ENCODE results near the gene BPIFB1. TPM values are rescaled to one million over a fixed set of nuclear protein-coding genes. Genes with fewer than 3 reads are reported as not detected.

BPIFB1 gene
- total and polyA plus RNA-seq, 4 donors: 0.13 to 0.36 (median 0.28) TPM; not detected in 1

DNA sequence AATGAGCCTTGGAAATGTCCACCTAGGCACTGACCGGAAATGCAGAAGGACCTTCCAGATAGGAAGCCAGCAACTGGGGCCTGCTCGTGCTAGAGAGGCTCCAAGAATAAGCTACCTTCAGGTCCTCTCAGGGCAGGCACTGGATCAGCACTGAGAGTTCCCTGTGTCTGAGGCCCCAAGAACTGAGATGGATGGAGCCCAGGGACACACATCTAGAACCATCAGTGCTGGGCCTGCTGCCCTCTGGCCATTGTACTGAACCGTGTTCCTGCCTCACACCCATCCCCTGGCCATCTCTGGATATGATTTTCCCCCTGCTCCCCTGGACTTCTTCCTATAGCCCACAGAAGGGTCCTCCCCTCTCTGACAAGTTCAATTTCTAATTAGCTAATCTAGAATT, 36.9 kb upstream of the BPIFB1 start:
- H3K27ac ChIP-seq (ENCODE audit: low read depth, low read length): no peak overlapping the region
- H3K4me3 ChIP-seq (ENCODE audit: low read depth, low read length): no peak overlapping the region
- H3K4me1 ChIP-seq (ENCODE audit: control insufficient read depth, insufficient read depth, low read length): no peaks in the 10 kb centered on the region
- no peaks in the 10 kb centered on the region for H3K9me3 ChIP-seq (ENCODE audit: control insufficient read depth, insufficient read depth, low read length)
- no peaks in the 10 kb centered on the region for H3K36me3 ChIP-seq (ENCODE audit: control insufficient read depth, insufficient read depth, low read length)
- no peak for DNase-seq (ENCODE audit: low read depth in 4 of 6, low spot score in 6 of 6)
- H3K27me3 ChIP-seq (ENCODE audit: control insufficient read depth, insufficient read depth, low read length): no peaks in the 10 kb centered on the region
- 85% methylated on average over 3 of the region's 3 CpGs for WGBS (ENCODE audit: insufficient coverage)

DNA sequence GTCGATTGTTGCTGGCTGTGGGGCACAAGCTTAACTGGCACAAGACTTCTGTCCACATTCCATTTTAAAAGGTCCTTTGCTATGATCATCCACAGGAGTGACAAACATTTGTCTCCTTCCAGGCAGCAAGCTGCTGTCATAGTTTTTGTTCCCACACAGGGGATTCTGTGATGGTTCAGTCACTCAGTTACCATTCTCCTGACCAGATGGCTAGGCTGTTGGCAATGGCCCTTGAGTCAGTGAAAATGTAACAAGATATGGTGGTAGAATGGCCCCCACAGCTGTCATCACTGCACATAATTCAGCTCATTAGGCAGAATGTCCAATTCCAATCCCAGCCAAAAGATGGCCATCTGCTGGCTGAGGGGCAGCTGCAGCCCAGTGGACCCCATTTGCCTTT, 33.6 kb upstream of the BPIFB1 start:
- H3K4me3 ChIP-seq (ENCODE audit: low read depth, low read length): no peak overlapping the region
- no peak overlapping the region for H3K27ac ChIP-seq (ENCODE audit: low read depth, low read length)
- no peaks in the 10 kb centered on the region for H3K27me3 ChIP-seq (ENCODE audit: control insufficient read depth, insufficient read depth, low read length)
- H3K9me3 ChIP-seq (ENCODE audit: control insufficient read depth, insufficient read depth, low read length): no peaks in the 10 kb centered on the region
- no peaks in the 10 kb centered on the region for H3K4me1 ChIP-seq (ENCODE audit: control insufficient read depth, insufficient read depth, low read length)
- no peaks in the 10 kb centered on the region for H3K36me3 ChIP-seq (ENCODE audit: control insufficient read depth, insufficient read depth, low read length)
- peak in 3 of 6 donors; percentile 18 to 79 (median 19) for DNase-seq (ENCODE audit: low read depth in 4 of 6, low spot score in 6 of 6)
- WGBS (ENCODE audit: insufficient coverage): 90% methylated on average over 1 of the region's 1 CpG

DNA sequence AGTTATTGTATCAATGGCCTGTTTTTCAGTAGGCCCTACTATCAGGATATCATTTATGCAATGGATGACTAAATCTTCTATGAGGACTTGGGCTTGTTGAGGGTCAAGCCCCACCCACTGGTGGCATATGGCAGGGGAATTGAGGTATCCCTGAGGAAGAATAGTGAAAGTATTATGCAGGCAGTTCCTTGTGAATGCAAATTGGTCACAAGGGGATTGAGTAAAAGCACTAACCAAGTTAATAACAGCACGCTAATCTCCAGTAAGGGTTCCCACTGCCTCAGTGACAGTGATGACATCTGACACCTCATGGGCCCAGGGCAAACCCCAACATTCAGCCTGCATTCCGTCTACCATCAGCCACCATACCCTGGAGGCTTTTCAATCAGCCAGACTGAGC, 32.3 kb upstream of the BPIFB1 start:
- no peaks in the 10 kb centered on the region for H3K4me1 ChIP-seq (ENCODE audit: control insufficient read depth, insufficient read depth, low read length)
- WGBS (ENCODE audit: insufficient coverage): 83% methylated on average over 1 of the region's 2 CpGs
- no peak overlapping the region for H3K4me3 ChIP-seq (ENCODE audit: low read depth, low read length)
- H3K27me3 ChIP-seq (ENCODE audit: control insufficient read depth, insufficient read depth, low read length): no peaks in the 10 kb centered on the region
- no peak overlapping the region for H3K27ac ChIP-seq (ENCODE audit: low read depth, low read length)
- H3K9me3 ChIP-seq (ENCODE audit: control insufficient read depth, insufficient read depth, low read length): no peaks in the 10 kb centered on the region
- H3K36me3 ChIP-seq (ENCODE audit: control insufficient read depth, insufficient read depth, low read length): no peaks in the 10 kb centered on the region
- DNase-seq (ENCODE audit: low read depth in 4 of 6, low spot score in 6 of 6): peak in 1 of 6 donors; percentile 34

DNA sequence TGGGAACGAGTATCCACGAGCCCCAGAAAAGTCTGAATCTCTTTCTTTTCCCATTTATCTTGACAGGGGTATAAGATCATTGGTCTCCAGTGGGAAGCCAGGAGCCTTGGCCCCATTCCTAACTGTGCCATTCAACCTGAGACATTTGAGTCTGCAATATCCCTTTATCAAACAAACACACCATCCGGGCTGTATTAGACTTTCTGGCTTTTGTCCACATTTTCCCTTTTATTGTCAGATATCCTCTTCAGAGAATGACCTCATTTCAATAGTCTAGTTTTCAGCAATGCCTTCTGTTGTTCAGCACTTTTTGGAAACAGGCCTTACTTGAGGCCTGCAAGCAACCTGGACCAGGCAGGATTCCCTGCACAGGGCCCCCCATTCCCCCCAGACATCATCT, 31.5 kb upstream of the BPIFB1 start:
- peak in 1 of 6 donors; percentile 33 for DNase-seq (ENCODE audit: low read depth in 4 of 6, low spot score in 6 of 6)
- Histone ChIP-seq H3K27me3 (ENCODE audit: control insufficient read depth, insufficient read depth, low read length) (no peaks in the 10 kb centered on the region), H3K36me3 (ENCODE audit: control insufficient read depth, insufficient read depth, low read length) (no peaks in the 10 kb centered on the region), H3K4me1 (ENCODE audit: control insufficient read depth, insufficient read depth, low read length) (no peaks in the 10 kb centered on the region), H3K9me3 (ENCODE audit: control insufficient read depth, insufficient read depth, low read length) (no peaks in the 10 kb centered on the region), H3K27ac (ENCODE audit: low read depth, low read length) (no peak overlapping the region), H3K4me3 (ENCODE audit: low read depth, low read length) (no peak overlapping the region)
- 67% methylated on average over 1 of the region's 3 CpGs for WGBS (ENCODE audit: insufficient coverage)

DNA sequence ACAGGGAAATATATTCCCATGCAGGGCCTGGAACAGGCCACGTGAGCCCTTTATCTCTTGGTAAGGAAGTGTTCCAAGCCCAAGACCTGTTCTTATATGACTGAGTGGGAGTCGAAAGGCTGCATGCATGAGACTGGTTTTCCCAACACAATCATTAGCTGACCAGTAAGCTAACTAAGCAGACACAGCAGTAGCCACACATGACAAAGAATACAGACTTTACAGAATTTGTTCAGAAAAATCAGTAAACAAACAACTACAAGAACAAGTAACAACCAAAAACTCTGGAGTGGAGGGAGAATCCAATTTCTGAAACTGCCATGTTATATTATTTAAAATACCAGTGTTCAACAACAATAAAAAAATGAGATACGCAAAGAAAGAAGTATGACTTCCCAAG, 30.6 kb upstream of the BPIFB1 start:
- Histone ChIP-seq H3K4me3 (ENCODE audit: low read depth, low read length) (no peak overlapping the region), H3K4me1 (ENCODE audit: control insufficient read depth, insufficient read depth, low read length) (no peaks in the 10 kb centered on the region), H3K27me3 (ENCODE audit: control insufficient read depth, insufficient read depth, low read length) (no peaks in the 10 kb centered on the region), H3K9me3 (ENCODE audit: control insufficient read depth, insufficient read depth, low read length) (no peaks in the 10 kb centered on the region), H3K27ac (ENCODE audit: low read depth, low read length) (no peak overlapping the region), H3K36me3 (ENCODE audit: control insufficient read depth, insufficient read depth, low read length) (no peaks in the 10 kb centered on the region)
- 80% methylated on average over 1 of the region's 3 CpGs for WGBS (ENCODE audit: insufficient coverage)
- DNase-seq (ENCODE audit: low read depth in 4 of 6, low spot score in 6 of 6): no peak

DNA sequence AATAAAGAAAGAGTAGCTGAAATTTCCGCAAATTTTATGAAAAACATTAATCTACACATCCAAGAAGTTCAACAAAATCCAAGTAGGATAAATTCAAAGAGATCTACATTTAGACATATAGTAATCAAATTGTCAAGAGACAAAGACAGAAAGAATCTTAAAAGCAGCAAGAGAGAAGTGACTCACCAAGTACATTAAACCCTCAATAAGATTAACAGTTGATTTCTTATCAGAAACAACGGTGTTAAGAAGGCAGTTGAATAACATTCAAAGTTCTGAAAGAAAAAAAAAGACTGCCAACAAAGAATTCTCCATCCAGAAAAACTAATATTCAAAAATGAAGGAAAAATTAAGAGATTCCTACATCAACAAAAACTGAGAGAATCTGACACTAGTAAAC, 28.0 kb upstream of the BPIFB1 start:
- Histone ChIP-seq H3K9me3 (ENCODE audit: control insufficient read depth, insufficient read depth, low read length) (no peaks in the 10 kb centered on the region), H3K27me3 (ENCODE audit: control insufficient read depth, insufficient read depth, low read length) (no peaks in the 10 kb centered on the region), H3K4me3 (ENCODE audit: low read depth, low read length) (no peak overlapping the region), H3K4me1 (ENCODE audit: control insufficient read depth, insufficient read depth, low read length) (no peaks in the 10 kb centered on the region), H3K27ac (ENCODE audit: low read depth, low read length) (no peak overlapping the region), H3K36me3 (ENCODE audit: control insufficient read depth, insufficient read depth, low read length) (no peaks in the 10 kb centered on the region)
- no CpG with 5 or more reads among the region's 2 CpGs for WGBS (ENCODE audit: insufficient coverage)
- DNase-seq (ENCODE audit: low read depth in 4 of 6, low spot score in 6 of 6): no peak

DNA sequence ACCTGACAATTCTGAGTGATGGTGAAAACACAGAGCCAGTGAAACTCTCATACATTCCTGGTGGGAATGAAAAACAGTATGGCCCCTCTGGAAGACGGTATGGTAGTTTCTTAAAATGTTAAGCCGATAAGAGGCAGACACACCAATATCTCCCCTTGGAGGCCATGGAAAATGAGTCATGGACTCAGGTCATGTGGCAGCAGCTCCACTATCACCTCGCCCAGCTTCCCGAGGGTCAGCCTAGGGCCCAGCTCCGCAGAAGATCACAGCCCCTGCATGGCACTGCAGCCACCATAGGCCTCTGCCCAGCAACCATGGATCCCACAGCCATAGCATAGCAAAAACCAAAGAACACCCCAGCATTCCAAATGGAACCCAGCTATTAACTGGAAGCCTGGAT, 25.8 kb upstream of the BPIFB1 start:
- H3K27me3 ChIP-seq (ENCODE audit: control insufficient read depth, insufficient read depth, low read length): no peaks in the 10 kb centered on the region
- WGBS (ENCODE audit: insufficient coverage): 82% methylated on average over 5 of the region's 5 CpGs
- no peaks in the 10 kb centered on the region for H3K4me1 ChIP-seq (ENCODE audit: control insufficient read depth, insufficient read depth, low read length)

DNA sequence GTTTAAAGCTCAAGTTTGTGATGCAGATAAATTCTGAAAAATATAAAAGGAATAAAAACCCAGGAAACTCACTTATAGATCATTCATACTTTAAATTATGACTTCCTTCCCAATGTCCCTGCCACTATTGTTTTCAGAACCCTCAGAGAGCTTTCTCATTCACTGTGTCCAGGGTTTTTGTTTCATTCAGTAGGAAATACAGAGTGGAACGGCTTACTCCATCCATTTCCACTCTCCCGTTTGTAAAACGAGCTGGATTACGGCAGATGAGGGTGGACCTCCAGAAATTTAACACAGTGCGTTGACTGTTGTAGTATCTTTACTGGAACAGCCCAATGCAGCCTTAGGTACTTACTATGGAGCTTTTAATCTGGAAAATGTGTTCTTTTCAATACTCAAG, 23.6 kb upstream of the BPIFB1 start:
- Histone ChIP-seq H3K4me3 (ENCODE audit: low read depth, low read length) (no peak overlapping the region), H3K36me3 (ENCODE audit: control insufficient read depth, insufficient read depth, low read length) (no peaks in the 10 kb centered on the region), H3K27me3 (ENCODE audit: control insufficient read depth, insufficient read depth, low read length) (no peaks in the 10 kb centered on the region), H3K9me3 (ENCODE audit: control insufficient read depth, insufficient read depth, low read length) (no peaks in the 10 kb centered on the region), H3K4me1 (ENCODE audit: control insufficient read depth, insufficient read depth, low read length) (peaks cover 7% of the 10 kb centered on the region), H3K27ac (ENCODE audit: low read depth, low read length) (no peak overlapping the region)
- no peak for DNase-seq (ENCODE audit: low read depth in 4 of 6, low spot score in 6 of 6)
- 73% methylated on average over 2 of the region's 5 CpGs for WGBS (ENCODE audit: insufficient coverage)

More for the DNA sequence above, 25.8 kb upstream of the BPIFB1 start:
- no peak for DNase-seq (ENCODE audit: low read depth in 4 of 6, low spot score in 6 of 6)
- Histone ChIP-seq H3K9me3 (ENCODE audit: control insufficient read depth, insufficient read depth, low read length) (no peaks in the 10 kb centered on the region), H3K27ac (ENCODE audit: low read depth, low read length) (no peak overlapping the region), H3K36me3 (ENCODE audit: control insufficient read depth, insufficient read depth, low read length) (no peaks in the 10 kb centered on the region), H3K4me3 (ENCODE audit: low read depth, low read length) (no peak overlapping the region)

DNA sequence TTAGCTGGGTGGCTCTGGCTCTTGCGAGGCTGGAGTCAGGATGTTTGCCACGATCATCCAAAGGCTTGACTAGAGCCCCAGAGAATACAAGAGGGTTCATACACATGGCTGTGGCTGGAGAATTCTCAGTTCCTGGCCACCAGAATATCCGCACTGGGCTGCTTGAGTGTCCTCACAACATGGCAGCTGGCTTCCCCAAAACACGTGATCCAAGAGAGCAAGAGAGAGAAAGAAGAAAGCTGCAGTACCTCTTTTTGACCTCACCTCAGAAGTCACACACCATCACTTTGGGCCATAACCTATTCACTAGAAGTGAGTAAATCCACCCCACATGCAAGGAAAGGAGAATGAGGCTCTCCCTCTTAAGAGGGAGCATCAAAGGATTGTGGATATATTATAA, 21.5 kb upstream of the BPIFB1 start:
- no peak for DNase-seq (ENCODE audit: low read depth in 4 of 6, low spot score in 6 of 6)
- H3K27me3 ChIP-seq (ENCODE audit: control insufficient read depth, insufficient read depth, low read length): peaks cover 3% of the 10 kb centered on the region
- H3K9me3 ChIP-seq (ENCODE audit: control insufficient read depth, insufficient read depth, low read length): no peaks in the 10 kb centered on the region
- no peaks in the 10 kb centered on the region for H3K36me3 ChIP-seq (ENCODE audit: control insufficient read depth, insufficient read depth, low read length)
- no peak overlapping the region for H3K4me3 ChIP-seq (ENCODE audit: low read depth, low read length)
- 94% methylated on average over 3 of the region's 4 CpGs for WGBS (ENCODE audit: insufficient coverage)
- no peak overlapping the region for H3K27ac ChIP-seq (ENCODE audit: low read depth, low read length)
- H3K4me1 ChIP-seq (ENCODE audit: control insufficient read depth, insufficient read depth, low read length): peaks cover 7% of the 10 kb centered on the region

DNA sequence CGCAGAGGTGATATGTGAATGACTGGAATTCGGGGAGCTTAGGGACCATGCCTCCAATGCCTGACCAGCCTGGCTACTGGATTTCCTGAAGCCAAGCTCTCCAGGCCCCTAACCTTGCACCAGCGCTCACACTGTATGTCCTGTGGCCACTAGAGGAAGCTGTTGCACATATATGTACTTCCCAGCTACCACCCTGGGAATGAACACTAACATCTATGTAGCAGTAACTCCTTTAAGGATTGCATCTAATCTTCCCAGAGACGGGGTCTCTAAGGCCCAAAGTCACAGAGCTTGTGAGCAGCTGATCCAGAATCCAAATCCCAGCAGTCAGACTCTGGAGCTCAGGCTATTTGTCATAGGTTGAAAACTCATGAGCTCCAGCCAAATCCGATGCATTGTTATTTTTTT, 20.4 kb upstream of the BPIFB1 start:
- Histone ChIP-seq H3K4me3 (ENCODE audit: low read depth, low read length) (no peak overlapping the region), H3K27me3 (ENCODE audit: control insufficient read depth, insufficient read depth, low read length) (peaks cover 3% of the 10 kb centered on the region), H3K9me3 (ENCODE audit: control insufficient read depth, insufficient read depth, low read length) (no peaks in the 10 kb centered on the region), H3K36me3 (ENCODE audit: control insufficient read depth, insufficient read depth, low read length) (no peaks in the 10 kb centered on the region), H3K27ac (ENCODE audit: low read depth, low read length) (no peak overlapping the region), H3K4me1 (ENCODE audit: control insufficient read depth, insufficient read depth, low read length) (peaks cover 7% of the 10 kb centered on the region)
- peak in 5 of 6 donors; percentile 19 to 81 (median 31) for DNase-seq (ENCODE audit: low read depth in 4 of 6, low spot score in 6 of 6)
- WGBS (ENCODE audit: insufficient coverage): 0% methylated on average over 1 of the region's 5 CpGs
